Activated T-cell treated with anti-CD3 and anti-CD28 coated beads, Interleukin-2, amount 50 U/mL, for 1 hour (primary cell): ENCODE results near the gene MTCL3.

ENCODE experiments used
- DNase-seq: peaks from one replicate; pipeline ENCODE4 v3.0.0-alpha.2; 2020

MTCL3 gene

DNA sequence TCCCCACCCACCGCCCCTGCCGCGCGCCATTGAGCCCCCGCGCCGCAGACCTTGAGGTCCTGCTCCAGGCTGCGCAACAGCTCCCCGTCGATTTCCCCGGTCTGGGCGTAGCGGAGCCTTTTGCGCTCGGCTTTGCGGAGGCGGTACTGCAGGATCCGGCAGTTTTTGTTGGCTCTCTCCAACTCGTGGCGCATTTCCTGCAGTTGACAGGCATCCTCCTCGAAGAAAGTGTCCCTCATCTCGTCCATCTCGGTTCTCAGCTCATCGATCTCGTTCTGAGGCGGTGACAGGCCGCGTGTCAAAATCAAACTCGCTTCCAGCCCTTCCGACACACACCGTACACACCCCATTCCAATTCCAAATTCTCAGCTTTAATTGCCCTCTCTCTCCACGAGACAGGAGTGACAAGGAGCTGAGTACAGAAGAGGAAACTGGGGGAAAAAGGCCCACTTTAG is 4.3 kb downstream of the MTCL3 start:
- DNase-seq, result peak; percentile 52

DNA sequence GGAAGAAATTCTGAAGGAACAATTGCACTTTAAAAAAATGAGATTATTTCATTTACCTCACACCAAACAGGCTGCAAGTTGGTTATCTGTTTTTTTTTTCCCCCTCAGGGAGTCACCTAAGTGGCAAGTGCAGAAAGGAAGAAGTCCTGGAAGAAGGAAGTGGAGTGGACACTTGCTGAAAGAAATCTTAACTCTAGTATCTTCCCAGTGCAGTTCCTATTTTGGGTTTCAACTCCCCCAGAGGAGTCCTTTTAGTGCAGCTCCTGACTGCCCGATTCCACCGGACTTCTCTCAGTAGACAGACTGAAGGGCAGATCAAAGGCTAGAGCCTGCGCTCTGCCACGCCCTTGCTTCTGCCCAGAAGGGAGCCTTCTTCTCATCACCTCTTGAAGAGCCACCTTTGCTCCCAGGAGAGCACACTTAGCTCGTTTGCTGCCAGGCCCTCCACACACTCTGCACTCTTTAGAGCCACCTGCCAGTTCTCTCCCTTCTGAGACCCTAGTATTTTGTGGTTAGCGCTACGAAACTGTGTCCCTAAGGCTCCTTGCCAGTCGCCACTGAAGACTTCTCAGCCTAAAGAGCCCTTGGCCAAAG is 4.9 kb downstream of the MTCL3 start:
- DNase-seq, result no peak

DNA sequence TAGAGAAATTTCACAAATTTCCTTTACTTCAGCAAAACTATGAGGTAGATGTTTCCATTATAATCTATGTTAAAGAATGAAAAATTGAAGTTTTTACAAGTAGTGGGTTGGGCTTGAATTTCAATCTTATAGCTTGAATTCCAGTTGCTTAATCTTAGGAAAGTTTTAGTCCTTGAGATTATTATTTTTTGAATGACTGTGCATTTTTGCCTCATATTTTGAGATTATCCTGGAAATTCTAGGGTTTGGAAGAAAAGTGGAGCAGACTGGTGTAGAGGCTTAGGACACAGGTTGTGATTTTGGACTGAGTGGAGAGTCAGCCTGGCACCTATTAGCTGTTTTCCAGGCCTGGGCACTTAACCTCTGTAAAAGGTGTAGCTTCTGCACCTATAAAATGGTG is 5.7 kb downstream of the MTCL3 start:
- DNase-seq, result no peak

DNA sequence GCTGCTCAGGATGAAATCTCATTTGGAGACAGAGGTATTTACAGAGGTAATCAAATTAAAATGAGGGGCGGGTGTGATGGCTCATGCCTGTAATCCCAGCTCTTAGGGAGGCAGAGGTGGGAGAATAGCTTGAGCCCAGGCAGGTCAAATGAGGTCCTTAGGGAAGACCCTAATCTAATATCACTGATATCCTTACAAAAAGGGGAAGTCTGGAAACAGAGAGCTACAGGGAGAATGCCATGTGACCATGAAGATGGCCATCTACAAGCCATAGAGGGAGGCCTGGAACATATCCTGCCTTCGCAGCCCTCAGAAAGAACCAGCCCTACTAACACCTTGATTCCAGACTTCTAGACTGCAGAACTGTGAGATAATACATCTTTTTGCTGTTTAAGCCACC is 8.3 kb downstream of the MTCL3 start:
- no peak for DNase-seq

DNA sequence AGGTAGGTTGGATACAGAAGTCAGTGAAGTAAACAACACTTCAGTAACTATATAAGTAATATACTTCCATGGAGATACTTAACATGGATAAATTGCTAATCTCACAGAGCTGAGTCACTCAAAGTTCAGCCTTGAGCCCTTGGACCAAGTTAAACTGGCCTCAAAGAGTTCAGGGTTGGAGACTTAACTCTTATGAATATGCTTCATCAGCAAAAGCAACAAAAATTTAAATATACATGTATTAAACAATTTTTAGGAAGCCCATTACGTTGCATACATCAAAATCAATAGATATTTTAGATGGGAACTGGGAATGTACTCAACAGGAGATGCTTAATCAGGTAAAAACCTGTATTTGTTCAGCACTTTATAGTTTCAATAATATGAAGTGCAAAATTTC is 12.2 kb downstream of the MTCL3 start:
- no peak for DNase-seq

DNA sequence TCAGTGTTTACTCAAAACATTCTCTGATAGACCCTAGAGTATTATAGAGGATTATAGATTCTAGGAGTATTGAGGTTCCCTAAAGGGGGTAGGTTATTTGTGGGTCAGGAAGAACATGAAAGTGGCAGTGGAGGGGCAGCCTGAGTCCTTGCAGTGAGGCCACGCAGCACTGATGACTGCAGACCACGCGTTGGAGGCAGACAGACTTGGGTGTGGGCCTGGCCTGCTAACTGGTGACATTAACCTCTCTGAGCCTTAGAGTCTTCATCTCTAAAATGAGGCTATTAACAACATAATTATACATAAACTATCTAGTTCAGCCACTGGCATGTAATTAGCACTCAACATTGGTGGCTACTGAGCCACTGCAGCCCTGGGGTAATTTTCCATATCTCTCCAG is 16.1 kb downstream of the MTCL3 start:
- DNase-seq, result no peak

DNA sequence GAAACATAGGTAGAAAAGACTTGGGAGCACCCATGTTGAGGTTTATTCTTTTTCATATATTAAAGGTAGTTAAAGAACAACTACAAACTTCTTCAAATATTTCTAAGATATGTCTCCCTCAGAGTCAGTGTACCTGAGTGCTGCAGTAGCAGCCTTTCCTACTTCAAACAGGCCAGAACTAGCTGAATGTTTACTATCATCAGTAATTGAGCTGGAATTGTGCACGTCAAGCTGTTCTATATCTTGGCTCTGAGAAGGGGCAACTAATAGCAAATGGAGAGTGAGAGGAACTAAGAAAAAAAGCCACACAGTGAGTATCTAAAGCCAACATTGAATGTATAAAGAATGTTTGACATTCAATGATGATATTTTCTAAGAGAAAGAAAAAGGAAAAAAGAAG is 21.7 kb downstream of the MTCL3 start:
- DNase-seq, result no peak

DNA sequence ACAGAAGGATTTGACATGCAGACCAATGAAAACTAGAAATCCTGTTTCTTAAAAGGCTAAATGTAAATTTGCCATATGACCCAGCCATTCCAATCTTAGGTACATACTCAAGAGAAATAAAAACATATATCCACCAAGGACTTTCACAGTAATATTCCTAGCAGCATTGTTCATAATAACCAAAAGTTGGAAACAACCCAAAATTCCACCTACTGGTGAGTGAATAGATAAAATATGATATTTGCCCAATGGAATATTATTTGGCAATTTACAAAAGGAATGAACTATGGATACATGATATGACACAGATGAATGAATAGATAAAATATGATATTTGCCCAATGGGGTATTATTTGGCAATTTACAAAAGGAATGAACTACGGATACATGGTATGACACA is 22.7 kb downstream of the MTCL3 start:
- DNase-seq, result no peak

DNA sequence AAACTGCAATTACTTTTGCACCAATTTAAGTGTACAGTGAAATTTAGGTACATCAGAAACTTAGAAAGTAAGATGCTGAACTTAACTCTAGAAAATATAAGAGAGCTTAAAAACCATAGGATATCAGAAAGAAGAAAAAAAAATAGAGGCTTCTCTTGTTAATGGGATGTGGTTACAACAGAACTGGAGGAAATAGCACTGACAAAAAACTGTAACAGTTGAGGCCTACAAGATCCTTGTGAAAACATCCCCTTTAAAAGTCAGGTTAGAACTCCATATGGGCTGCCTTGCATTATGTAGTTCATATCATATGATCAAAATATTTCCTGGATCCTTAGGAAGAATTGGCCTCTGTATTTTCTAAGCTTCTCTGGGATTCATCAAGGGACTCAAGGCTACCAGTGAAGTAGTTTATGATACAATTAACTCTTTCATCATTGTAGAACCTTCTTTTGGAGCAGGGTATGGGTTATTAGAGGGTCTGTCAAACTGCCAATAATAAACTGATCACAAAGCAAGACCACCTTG is 24.8 kb downstream of the MTCL3 start:
- DNase-seq, result no peak

DNA sequence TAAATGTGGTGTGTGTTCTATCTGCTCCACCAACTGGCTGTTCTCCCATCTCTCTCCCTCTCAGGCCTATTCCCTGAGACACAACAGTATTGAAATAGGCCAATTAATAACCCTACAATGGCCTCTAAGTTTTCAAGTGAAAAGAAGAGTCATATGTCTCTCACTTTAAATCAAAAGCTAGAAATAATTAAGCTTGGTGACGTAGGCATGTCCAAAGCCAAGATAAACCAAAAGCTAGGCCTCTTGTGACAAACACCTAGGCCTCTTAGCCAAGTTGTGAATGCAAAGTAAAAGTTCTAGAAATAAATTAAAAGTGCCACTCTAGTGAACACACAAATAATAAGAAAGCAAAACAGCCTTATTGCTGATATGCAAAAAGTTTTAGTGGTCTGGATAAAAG is 29.9 kb downstream of the MTCL3 start:
- DNase-seq, result no peak

DNA sequence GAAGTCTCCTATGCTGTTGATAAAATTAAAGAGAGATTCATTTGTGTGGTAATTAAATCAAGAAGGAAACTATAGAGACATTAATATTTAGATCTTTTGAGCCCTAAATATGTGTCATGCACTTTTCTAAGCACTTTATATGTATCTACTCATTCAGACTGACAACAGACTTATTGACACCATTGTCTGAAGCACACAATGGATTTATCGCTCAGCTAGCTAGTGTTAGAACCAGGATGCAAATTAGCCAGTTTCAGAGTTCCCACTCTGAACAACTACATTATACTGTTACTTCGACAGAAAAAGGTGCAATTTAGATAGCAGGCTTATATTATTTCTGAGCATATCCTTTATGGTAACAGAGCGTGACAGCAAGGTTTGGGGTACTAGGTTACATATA is 32.2 kb downstream of the MTCL3 start:
- DNase-seq, result no peak

DNA sequence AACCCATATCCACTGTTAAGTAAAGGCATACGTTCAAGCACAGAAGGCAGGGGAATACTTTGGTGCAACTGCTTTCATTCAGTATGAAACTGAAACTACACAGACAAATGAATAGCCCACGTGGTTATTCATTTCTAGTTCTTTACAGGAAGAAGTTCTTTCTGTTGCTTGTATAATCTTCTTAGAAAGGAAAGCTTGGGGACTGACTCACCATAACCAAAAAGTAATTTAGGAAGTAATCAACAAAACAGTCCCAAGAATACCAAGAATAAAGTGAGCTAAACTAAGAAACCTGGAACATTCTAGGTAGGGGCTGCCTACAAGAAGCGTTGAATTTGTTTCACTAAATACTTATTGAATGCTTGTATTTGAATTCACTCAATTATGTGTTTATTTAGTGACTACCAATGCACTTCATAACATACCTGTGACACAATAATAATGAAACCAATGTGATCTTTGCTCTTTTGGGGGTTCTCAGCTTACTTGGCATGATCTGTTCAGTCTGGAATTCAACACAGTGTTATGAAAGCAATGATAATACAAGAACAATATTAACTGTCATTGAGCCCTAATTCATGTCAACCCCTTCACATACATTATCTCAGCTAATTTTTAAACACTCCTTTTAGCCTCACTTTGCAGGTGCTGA is 34.8 kb downstream of the MTCL3 start:
- no peak for DNase-seq

DNA sequence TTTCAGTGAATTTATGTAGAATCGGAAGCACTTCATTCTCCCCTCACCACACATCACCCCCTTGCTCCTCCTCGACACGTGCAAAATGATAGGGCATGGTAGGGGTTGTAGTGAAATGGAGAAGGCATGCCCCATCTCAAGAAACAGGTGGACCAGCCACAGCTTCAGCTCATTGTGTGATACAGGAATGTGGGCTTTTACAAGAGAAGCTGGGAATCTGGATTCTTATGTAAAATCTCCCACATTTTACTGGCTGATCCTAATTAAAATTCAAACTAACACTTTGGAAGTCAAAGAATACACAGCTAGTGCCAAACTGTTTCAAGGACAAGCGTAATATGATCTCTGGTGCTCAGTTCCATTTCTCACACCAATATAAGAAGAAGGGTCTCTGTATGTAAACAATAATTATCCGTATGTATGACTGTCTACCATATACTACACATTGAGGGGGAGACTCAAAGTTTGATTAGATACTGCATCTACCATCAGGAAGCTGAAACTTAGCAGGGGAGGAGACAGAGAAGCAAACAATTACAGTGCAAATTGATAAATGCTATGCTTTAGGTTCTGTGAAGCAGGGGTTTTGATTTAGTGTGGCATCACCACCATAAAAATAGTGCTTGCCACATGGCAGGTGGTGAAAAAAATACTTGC is 35.6 kb downstream of the MTCL3 start:
- DNase-seq, result no peak

DNA sequence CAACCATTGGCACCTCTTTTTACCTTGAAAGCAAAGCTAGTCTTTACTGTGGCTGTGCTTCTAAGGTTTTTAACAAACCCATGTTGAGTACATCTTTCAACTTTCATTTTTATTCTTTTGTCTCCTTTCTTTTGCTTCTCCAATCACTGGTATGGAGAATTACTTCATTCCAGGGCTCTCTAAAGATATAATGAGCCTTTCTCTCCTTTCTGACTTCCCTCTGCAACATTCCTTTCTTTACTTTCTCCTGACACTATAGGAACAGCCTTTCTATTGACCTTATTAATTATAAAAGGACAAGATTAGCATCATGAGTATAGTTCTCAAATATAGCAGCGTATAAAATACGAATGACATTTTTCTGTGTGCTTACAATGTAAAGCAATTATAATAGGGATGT is 36.8 kb downstream of the MTCL3 start:
- no peak for DNase-seq

DNA sequence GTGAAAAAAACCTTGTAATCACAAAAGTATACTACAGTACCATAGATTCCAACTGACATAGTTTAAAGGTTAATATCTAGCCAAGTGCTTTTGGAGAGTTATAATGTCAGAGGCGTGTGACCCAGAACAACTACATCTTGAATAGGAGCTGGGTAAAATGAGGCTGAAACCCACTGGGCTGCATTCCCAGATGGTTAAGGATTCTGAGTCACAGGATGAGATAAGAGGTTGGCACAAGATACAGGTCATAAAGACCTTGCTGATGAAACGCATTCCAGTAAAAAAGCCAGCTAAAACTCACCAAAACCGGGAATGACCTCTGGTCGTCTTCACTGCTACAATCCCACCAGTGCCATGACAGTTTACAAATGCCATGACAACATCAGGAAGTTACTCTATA is 37.5 kb downstream of the MTCL3 start:
- DNase-seq, result no peak

DNA sequence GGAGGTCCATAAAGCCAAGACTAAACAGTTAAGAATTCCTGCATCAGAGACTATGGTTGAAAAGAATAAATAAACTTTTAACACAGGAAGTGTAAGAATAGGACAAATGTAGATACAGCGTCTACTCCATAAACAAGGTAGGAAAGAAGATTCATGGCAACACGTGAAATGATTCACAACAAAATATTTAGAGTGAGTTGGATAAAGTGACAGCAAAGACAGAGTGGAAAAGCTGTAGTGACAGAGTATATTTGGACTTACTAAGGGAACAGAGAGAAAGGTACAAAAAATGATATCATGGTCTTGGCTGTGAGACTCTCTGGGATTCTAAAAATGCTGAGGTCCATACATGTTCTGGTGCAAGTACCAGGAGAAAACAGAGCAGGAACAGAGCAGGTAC is 38.0 kb downstream of the MTCL3 start:
- no peak for DNase-seq

DNA sequence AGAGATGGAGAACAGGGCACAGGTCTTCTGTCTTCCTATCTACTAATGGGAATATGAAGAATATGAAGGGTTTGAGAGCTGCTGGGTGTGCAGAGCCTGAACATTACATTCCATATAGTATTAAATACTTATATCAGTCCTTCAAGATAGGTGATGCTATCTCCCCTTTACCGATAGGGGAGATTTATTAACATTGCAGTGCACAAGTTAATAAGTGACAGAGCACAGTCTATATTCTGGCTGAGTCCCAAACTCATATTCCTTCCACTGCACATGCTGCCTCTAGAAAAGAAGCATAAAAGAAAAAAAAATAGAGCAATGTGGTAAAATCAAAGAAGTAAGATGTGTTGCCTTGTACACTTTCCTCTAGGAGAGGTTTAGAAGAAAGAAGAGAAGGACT is 41.5 kb downstream of the MTCL3 start:
- no peak for DNase-seq

DNA sequence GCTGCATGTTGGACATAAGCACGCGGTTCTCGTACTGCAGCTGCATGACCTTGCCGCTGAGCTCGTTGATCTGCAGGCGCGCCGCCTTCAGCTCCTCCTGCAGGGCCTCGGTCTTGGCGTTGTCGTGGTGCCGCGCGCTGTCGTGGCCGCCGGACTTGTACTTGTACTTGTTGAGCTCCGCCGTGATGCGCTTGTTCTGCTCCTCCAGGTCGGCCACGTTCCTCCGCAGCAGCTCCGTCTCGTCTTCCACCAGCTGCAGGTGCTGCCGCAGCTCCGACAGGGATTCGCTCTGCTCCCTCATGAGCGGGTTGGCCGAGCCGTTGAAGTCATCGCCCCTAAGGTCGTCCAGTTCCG is 43.3 kb downstream of the MTCL3 start:
- no peak for DNase-seq

DNA sequence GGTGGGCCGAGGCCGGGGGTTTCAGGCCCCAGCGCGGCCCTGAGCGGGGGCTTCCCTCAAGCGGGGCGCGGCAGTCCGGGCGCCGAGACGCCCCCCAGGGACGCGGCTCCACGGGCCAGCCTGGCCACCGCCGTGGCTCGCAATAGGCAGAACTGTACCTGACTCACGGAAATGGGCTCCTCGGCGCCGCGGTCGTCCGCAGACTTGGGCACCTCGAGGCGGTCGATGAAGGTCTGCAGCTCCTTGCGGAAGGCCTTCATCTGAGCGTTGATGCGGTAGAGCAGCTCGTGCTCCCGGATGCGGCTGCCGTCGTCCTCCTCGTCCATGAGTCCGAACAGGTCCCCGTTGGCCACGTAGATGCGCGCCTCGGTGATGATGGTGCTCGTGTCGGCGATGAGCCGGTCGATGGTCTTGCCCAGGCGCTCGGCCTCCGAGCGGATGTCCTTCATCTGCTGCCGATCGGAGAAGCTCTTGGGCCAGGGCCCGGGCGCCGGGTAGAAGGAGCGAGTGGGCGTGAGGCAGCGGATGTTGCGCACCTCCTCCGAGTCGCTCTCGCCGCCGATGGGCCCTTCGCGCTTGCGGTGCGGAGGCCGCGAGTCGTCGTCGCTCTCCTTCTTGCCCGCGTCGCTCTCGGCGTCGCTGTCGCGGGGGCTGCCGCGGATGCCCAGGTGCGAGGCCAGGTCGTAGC is 43.9 kb downstream of the MTCL3 start:
- DNase-seq, result no peak

DNA sequence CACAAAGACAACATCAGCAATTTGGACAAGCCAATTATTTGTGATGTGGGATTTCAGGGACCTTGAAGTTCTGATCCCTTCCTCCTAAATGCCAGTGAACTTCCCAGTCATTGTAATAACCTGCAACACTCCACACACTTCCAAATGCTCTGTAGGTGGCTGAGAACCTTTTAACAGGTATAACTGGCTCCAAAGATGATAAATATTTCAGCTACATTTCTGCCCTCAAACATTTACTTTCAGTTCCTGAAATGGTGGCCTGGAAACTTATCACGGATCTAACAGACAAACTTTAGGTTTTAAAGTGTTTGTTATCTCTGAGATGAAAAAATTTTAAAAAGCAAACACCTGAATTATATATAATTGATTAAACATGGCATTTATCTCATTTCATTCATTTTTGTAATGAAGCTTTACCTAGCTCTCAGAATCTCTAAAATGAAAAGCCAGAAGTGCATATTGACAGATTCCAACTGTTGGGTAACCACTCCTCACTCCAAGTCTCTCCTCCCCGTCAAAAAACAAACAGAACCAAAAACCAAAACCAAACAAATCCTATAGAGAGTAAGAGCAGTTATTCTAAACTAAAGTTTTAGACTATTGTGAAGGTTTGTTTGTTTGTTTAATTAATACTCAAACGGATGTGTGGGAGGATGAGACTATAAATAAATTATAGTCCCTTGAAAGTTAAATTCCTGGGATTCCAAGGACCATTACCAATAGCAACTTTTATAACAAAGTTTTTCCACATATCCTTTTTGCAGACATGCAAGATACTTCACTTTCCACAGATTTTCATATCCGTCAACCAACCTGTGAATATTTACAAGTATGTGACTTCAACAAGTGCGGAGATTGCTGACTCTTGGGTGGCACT is 47.5 kb downstream of the MTCL3 start:
- no peak for DNase-seq

DNA sequence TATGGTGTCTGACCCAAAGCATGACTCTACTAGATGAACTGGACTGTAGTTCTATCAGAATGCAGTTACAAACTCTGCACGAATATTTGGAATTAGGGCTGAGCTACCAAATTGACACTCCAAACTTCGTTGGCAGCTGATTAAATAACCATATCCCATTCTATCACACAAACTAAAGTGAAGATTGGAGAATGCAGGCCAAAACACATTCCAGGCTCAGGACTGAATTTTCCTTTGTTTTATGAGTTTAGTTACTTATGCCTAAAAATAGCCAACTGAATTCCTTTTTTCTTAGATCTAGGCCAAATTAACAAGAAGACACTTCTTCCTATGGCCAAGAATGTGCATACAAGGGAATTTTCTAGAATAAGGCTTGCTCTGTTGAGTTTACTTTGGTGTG is 50.2 kb downstream of the MTCL3 start:
- no peak for DNase-seq

DNA sequence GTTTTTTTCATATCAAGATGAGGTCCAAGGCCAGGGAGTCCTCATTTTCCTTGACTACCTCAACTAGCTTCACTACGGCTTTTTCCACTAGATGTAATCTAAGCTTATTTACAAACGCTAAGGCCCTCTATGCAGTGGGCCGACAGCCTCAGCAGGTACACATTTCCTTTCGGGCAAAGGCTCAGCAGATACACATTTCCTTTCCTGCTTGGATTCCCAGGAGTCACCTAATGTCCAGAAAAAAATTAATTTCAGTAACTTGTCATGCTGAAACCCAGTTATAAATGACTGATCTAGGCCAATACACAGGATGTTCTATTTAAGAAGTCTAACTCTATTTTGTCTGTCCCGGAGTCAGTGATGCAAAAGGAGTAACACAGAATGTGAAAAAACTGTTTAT is 52.7 kb downstream of the MTCL3 start:
- DNase-seq, result no peak

DNA sequence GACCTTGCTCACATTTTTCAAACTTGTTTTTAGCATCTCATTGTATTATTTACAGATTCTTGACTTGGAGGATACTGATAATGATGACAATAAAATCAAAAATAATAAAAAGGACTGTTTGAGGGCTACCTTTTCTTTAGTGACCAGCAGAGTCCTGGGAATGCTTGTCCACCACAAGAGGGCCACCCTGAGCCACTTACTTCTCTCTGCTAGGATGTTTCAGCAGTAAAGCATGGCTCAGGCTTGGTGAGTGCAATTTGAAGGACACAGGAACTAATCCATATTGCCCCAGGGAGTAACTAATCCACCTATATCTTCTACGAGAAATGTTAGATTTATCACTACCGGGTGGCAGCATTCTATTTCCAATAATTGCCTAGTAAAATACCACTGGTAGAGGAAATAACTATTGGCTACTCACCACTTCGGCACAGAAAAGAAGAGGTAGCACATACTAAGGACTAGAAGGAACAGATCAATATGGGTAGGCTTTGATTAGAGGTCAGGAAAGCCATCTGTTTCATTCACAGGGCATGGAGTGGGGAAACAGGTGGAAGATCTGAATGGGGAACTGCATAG is 54.2 kb downstream of the MTCL3 start:
- DNase-seq, result peak; percentile 53
